GM06990 (cell line): ENCODE results near the gene MGAT5B.

Source experiments
- DNase-seq: peaks from one replicate; pipeline ENCODE4 v3.0.0-alpha.2; 2011; ENCODE audit not compliant: insufficient read length; ENCODE audit errors: extremely low read depth
- H3K27me3 ChIP-seq: replicated peaks from 2 replicates; pipeline ENCODE4 v1.6.0; 2011; ENCODE audit warnings: low read length; ENCODE audit not compliant: control insufficient read depth, insufficient read depth
- H3K36me3 ChIP-seq: 2 replicates; pipeline ENCODE4 v1.5.1; 2011; ENCODE audit warnings: low read length; ENCODE audit not compliant: control insufficient read depth, insufficient read depth
- H3K4me3 ChIP-seq: replicated peaks from 2 replicates; pipeline ENCODE4 v1.5.1; 2011; ENCODE audit warnings: low read depth, mild to moderate bottlenecking, control low read depth, low read length
- CTCF ChIP-seq: IDR thresholded peaks from 2 replicates; pipeline ENCODE4 v1.5.1; 2011; ENCODE audit warnings: low read length, control low read depth, mild to moderate bottlenecking, inconsistent platforms; ENCODE audit not compliant: insufficient read depth, poor library complexity, severe bottlenecking

MGAT5B gene

GRCh38 chr17:76927577-76927976 is 59.4 kb downstream of the MGAT5B start:
- no peak for TF ChIP-seq CTCF
- DNase-seq = no peak
- Histone ChIP-seq H3K27me3 (no peaks in the 10 kb centered on the region; the same call in 1 of the 2 replicates), H3K36me3 (no peaks in the 10 kb centered on the region), H3K4me3 (no peak overlapping the region)

- H3K27me3 ChIP-seq = no peaks in the 10 kb centered on the region; the same call in 1 of the 2 replicates
- H3K4me3 ChIP-seq = no peak overlapping the region
- TF ChIP-seq CTCF = no peak
- H3K36me3 ChIP-seq = no peaks in the 10 kb centered on the region
- no peak for DNase-seq
Measured at GRCh38 chr17:76927982-76928381, 59.8 kb downstream of the MGAT5B start.

- H3K4me3 ChIP-seq = no peak overlapping the region
- no peaks in the 10 kb centered on the region; the same call in 1 of the 2 replicates for H3K27me3 ChIP-seq
- no peak for DNase-seq
- no peak for TF ChIP-seq CTCF
- no peaks in the 10 kb centered on the region for H3K36me3 ChIP-seq
Measured at GRCh38 chr17:76929148-76929547, 60.9 kb downstream of the MGAT5B start.

- no peaks in the 10 kb centered on the region; the same call in 1 of the 2 replicates for H3K27me3 ChIP-seq
- DNase-seq = no peak
- no peak for TF ChIP-seq CTCF
- no peak overlapping the region for H3K4me3 ChIP-seq
- no peaks in the 10 kb centered on the region for H3K36me3 ChIP-seq
Measured at GRCh38 chr17:76929601-76930000, 61.4 kb downstream of the MGAT5B start.

- no peaks in the 10 kb centered on the region; the same call in 1 of the 2 replicates for H3K27me3 ChIP-seq
- DNase-seq = no peak
- no peak overlapping the region for H3K4me3 ChIP-seq
- no peaks in the 10 kb centered on the region for H3K36me3 ChIP-seq
- TF ChIP-seq CTCF = no peak
Measured at GRCh38 chr17:76930107-76930506, 61.9 kb downstream of the MGAT5B start.

- H3K27me3 ChIP-seq = no peaks in the 10 kb centered on the region; the same call in 1 of the 2 replicates
- TF ChIP-seq CTCF = no peak
- H3K4me3 ChIP-seq = no peak overlapping the region
- no peaks in the 10 kb centered on the region for H3K36me3 ChIP-seq
- no peak for DNase-seq
Measured at GRCh38 chr17:76932402-76933333, 64.5 kb downstream of the MGAT5B start.
